ENCODE results near the gene PARN.
A peak's percentile ranks its signal among the peaks of the same experiment; 100 is the strongest.
"Not testable (repeated sequence)": the region's sequence is repeated elsewhere in the genome, so short reads cannot be mapped to it uniquely, and the experiment has no call there.

Gene PARN, protein sequence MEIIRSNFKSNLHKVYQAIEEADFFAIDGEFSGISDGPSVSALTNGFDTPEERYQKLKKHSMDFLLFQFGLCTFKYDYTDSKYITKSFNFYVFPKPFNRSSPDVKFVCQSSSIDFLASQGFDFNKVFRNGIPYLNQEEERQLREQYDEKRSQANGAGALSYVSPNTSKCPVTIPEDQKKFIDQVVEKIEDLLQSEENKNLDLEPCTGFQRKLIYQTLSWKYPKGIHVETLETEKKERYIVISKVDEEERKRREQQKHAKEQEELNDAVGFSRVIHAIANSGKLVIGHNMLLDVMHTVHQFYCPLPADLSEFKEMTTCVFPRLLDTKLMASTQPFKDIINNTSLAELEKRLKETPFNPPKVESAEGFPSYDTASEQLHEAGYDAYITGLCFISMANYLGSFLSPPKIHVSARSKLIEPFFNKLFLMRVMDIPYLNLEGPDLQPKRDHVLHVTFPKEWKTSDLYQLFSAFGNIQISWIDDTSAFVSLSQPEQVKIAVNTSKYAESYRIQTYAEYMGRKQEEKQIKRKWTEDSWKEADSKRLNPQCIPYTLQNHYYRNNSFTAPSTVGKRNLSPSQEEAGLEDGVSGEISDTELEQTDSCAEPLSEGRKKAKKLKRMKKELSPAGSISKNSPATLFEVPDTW

DNA sequence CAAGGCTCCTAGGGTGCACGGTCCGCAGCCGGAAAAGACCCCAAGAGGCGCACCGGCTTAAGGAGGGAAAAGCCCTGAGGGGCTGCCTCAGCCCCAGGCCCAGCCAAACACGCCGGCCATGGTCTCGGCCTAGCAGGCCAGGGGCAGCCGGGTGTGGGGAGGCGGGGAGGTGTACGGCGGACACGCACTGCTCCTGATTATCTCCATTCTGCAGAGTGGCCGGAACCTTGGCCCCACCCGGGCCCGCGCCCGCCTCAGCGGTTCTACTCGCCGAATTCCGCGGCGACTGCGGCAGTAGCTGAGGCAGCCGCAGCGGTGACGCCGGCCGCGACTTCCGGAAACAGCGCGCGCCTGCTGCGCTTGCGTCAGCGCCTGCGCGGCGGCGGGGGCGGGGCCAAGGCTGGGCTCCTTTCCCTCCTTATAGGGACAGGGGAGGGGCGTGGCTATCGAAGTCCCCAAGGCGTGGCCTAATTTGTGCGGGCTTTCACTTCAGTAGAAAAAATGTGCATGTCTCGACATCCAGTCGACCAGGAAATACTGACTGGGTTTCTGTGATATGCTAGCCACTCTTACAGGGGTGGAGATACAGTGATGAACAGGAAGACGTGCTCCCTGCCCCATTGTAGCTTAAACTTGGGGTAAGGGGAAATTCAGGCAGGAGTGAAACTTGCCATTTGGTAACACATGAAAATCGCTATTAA, at the start of gene PARN:
Gene PARN, minus strand, starts transcription at position 342 of the 701 bp plus-strand sequence. Its CDS starts 135 bp downstream, at position 207.
- DNase-seq (ENCODE audit: low read depth), result peak; percentile 87

DNA sequence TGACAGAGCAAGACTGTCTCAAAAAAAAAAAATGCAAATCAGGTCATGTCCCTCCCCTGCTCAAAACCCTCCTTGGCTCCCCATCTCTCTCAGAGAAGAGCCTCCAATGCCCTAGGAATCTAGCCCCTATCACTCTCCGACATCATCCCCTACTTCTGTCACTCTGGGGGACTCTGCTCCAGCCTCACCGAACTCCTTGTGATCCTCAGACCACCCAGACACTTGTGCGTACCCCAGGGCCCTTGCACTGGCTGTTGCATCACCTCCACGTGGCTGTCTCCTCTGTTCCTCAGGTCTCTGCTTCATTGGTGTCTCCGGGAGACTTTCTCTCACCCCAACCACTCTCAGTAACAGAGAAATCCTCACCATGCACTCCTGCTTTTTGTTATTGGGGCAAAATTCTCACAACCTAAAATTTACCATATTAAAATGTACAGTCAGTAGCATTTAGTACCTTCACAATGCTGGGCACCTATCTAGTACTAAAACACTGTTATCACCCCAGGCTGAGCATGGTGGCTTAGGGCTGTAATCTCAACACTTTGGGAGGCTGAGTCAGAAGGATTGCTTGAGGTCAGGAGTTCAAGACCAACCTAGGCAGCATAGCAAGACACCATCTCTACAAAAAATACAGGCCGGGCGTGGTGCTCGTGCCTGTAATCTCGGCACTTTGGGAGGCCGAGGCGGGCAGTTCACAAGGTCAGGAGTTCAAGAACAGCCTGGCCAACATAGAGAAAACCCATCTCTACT, 48.9 kb upstream of the PARN start:
- DNase-seq (ENCODE audit: low read depth), result no peak

DNA sequence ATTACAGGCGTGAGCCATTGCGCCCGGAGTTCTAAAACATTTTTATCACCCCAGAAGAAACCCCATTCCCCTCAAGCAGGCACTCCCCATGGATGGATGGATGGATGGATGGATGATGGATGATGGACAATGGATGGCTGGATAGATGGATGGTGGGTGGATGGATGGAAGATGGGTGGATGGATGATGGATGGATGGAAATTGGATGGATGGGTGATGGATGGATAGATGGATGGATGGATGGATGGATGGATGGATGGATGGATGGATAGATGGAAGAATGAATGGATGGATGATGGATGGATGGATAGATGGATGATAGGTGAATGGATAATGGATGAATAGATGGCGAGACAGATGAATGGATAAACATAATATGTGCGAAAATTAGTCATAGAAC, 47.6 kb upstream of the PARN start:
- no peak for DNase-seq (ENCODE audit: low read depth)

DNA sequence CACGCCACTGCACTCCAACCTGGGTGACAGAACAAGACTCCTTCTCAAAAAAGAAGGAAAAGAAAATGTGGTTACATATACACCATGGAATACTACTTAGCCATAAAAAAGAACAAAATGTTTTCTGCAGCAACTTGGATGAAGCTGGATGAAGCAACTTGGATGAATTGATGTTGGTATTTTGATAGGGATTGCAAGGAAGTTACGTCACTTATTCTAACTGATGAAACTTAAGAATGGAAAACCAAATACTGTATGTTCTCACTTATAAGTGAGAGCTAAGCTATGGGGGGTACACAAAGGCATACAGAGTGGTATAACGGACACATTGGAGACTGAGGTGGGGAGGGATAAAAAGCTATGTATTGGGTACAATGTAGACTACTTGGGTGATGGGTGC, 46.6 kb upstream of the PARN start:
- DNase-seq (ENCODE audit: low read depth), result no peak

DNA sequence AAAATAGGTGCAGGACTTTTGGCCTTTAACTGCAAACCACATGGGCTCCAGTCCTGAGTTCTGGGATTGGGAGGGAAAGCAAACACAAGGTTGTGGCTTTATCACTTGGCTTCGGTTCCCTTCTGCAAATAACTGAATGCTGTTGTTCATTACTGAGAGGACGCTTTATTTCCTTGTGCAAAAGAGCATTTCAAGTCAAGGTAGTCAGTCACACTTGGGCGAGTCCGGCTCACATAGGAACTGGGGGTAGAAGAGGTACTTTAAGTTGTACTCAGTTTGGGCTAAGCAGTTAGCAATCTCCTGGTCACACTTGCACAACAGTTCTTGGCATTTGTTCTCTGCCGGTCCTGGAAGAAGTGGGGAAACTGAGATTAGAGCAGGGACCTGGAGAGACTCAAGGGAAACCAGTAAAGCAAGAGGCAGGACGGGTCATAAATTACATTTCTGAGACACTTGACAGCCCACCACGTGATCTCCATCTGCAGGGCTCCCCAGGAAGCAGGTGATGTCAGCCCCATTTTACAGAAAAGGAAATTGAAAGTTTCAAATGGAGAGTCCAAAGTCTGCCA, 42.4 kb upstream of the PARN start:
- DNase-seq (ENCODE audit: low read depth), result no peak

DNA sequence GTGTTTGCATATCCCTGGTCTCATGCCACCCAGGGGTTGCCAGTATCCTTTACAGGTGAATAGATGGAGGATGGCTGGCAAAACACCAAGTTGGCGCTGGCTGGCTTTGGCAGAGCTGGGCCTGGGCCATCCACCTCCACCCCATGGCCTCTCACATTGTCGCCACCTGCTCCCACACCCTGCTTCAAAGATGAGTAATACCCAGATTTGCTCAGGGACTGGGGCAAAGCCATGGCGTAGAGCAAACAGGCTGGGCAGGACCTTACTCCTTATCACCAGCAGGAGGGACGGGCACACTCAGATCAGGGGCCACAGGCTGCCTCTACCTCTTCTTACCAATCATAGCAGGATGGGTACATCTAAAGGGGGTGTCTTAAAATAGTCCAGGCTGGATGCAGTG, 39.7 kb upstream of the PARN start:
- no peak for DNase-seq (ENCODE audit: low read depth)

DNA sequence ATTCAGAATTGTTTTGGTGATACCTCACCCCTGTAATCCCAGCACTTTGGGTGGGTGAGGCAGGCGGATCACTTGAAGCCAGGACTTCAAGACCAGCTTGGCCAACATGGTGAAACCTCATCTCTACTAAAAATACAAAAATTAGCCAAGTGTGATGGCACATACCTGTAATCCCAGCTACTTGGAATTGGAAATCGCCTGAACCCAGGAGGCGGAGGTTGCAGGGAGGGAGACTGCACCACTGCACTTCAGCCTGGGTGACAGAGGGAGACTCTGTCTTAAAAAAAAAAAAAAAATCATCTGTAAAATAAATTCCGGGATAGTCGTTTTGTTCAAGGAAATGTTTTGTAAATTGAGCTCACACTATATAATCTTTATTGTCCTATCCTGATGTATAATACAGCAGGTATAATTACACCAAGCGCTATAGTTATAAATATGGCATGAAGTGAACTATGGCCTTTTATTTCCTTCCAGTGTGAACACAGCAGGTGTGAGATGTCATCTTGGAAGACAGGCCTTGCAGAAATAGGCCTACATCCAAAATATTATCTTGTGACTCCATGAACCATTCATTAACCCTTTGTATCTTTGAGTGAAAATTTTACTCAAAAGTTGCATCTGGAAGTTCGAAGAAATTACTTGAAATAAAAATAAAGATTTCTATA, 38.6 kb upstream of the PARN start:
- DNase-seq (ENCODE audit: low read depth), result no peak

DNA sequence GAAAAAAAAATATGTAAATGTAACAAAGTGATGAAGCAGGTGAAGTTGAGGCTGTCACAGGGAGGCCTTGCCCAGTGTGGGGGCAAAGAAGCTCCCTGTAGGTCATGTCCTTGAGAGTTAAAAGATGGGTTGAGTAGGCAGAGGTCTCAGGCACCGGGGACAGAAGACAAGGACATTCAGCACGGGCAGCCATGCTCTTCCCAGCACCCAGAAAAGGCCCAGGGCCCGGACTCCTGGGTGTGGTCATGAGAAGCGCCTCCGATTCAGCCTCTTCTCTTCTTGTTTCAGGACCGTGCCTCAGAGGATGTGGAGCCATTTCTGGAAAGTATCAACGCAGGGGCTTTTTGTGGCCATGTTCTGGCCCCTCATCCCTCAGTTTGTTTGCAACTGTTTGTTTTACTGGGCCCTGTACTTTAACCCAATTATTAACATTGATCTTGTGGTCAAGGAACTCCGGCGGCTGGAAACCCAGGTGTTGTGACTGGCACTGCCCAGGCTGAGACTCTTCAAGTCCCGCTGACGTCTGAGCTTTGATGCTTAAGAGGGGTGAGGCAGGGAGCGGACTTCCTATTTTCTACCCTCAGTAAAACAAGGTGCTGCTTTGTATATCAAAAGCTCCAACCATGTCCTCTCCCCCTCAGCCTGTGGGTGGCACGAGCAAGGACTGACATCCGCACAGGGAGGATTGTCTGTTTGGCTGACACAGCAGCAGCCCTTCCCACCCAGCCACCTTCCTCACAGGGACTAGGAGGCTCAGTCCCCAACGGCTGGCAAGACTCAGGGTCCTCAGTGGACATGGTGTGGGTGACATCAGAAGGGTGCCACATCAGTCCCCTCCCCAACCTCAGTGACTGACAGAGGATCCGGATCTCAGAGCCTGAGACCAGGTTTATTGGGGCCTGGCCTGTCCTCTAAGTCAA, 37.5 kb upstream of the PARN start:
- DNase-seq (ENCODE audit: low read depth), result no peak

DNA sequence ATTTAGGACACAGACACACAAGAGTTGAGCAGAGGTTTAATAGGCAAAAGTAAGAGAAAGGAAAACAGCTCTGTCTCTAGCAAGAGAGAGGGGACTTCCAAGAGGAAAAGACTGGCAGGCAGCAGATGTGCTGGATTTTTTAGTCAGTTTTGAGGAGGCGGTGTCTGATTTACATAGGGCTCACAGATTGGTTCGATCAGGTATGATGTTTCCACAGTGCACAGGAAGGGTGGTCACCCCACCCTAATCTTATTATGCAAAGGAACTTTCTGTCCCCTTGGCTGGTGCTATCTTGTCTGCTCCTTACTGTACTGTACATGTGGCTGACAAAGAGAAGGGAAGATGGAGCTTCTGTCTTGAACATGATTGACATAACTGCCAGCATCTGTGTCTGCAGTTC, 28.0 kb upstream of the PARN start:
- no peak for DNase-seq (ENCODE audit: low read depth)

DNA sequence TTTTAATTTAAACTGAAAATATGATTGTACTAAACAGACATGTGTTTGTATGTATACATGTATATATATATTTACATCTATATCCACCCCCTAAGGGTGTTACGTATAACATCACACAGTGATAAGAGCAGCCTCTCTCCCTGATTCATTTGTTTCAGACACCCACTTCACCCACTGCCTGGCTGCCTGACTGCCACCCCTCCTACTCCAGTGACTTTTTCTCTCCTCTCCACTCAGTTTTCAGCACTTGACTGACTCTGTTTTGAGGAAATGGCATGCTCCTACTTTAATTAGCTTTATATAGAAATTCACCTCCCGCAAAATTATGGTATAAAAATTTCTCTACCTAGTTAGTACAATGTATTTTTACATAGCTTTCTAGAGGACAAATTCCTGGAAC, 22.7 kb upstream of the PARN start:
- no peak for DNase-seq (ENCODE audit: low read depth)

DNA sequence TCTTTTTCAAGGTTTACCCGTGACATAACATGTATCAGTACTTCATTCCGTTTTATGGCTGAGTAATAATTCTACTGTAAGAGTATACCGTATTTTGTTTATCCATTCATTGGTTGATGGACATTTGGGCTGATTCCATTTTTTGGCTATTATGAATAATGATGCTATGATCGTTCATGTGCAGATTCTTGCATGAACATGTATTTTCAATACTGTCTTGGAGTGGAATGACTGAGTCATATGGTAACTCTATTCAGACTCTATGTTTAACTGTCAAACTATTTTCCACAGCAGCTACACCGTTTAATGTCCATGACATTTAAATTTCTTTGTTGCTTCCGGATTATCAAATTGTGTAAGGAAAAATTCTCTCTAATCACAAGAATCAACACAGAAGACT, 20.6 kb upstream of the PARN start:
- DNase-seq (ENCODE audit: low read depth), result no peak

DNA sequence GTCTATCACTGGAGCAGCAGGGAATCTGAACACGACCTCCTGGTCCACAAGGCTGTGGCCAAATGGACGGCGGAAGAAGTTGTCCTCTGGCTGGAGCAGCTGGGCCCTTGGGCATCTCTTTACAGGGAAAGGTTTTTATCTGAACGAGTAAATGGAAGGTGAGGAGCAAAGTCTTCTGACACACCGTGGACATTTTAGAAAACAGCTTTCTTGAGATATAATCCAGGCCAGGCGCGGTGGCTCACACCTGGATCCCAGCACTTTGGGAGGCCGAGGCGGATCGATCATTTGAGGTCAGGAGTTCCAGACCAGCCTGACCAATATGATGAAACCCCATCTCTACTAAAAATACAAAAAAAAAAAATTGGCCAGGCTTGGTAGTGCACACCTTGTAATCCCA, 19.8 kb upstream of the PARN start:
- DNase-seq (ENCODE audit: low read depth), result no peak

DNA sequence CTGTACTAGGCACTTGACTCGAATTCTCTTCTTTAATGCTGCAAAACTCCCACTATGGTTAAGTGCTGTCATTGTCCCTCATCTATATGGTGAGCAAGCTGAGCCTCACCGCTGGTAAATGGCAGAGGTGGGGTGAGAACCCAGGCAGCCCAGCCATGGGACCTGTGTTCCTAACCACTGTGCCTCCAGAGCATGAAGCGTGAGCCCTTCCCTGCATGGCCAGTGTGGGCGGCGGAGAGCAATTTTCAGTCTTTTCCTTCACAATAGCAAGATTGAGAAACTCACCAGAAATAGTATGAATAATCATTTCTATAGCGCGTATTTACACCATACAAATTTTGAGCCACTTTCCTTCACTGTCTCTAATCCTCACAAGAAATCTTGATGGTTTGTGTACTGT, 11.9 kb upstream of the PARN start:
- no peak for DNase-seq (ENCODE audit: low read depth)

DNA sequence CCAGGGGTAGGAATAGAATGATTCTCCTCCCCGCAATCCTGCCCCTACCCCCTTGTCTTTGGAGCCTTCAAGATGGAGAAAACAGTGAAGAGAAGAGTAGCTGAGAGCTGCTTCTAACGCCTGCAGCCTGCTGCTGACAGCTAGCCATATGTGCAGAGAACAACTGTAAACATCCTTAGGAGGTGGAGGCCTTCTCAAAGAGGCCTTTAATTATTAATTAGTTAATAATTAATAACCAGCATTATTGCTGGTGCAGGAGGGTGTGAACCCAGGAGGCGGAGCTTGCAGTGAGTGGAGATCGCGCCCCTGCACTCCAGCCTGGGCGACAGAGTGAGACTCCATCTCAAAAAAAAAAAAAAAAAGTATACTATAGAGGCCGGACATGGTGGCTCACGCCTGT, 11.1 kb upstream of the PARN start:
- no peak for DNase-seq (ENCODE audit: low read depth)

DNA sequence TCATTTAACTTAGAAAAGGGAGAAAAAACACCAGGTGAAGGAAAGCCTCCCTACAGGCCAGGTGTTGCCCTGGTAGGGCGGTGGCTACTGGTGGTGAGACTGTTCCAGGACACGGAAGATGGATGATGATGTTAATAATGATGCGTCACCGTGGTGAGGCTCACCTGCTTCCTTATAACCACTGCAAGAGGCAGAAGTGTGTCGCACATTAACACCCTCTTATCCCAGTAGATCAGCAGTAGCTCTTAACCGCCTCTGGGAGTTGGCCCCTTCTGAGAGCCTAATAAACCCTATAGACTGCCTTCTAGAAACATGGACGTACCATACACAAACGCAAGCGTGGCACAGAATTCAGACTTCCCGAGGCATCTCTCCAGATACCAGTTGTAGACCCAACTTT, 10.5 kb upstream of the PARN start:
- DNase-seq (ENCODE audit: low read depth), result no peak

DNA sequence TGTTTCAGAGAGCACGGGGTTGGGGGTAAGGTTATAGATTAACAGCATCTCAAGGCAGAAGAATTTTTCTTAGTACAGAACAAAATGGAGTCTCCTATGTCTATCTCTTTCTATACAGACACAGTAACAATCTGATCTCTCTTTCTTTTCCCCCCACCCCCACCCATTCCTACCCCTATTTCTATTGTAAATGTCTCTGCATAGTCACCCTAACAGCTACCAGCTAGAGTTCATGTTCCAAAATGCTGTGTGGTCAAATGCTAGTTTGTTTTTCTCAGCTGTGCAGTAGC, 6.8 kb upstream of the PARN start:
- not testable (repeated sequence) for DNase-seq (ENCODE audit: low read depth)

DNA sequence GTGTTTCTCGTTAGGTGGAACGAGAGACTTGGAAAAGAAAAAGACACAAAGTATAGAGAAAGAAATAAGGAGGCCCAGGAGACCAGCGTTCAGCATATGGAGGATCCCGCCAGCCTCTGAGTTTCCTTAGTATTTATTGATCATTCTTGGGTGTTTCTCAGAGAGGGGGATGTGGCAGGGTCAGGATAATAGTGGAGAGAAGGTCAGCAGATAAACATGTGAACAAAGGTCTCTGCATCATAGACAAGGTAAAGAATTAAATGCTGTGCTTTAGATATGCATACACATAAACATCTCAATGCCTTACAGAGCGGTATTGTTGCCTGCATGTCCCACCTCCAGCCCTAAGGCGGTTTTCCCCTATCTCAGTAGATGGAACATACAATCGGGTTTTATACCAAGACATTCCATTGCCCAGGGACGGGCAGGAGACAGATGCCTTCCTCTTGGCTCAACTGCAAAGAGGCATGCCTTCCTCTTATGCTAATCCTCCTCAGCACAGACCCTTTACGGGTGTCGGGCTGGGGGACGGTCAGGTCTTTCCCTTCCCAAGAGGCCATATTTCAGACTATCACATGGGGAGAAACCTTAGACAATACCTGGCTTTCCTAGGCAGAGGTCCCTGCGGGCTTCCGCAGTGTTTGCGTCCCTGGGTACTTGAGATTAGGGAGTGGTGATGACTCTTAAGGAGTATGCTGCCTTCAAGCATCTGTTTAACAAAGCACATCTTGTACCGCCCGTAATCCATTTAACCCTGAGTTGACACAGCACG, 6.3 kb upstream of the PARN start:
- DNase-seq (ENCODE audit: low read depth), result not testable (repeated sequence)

DNA sequence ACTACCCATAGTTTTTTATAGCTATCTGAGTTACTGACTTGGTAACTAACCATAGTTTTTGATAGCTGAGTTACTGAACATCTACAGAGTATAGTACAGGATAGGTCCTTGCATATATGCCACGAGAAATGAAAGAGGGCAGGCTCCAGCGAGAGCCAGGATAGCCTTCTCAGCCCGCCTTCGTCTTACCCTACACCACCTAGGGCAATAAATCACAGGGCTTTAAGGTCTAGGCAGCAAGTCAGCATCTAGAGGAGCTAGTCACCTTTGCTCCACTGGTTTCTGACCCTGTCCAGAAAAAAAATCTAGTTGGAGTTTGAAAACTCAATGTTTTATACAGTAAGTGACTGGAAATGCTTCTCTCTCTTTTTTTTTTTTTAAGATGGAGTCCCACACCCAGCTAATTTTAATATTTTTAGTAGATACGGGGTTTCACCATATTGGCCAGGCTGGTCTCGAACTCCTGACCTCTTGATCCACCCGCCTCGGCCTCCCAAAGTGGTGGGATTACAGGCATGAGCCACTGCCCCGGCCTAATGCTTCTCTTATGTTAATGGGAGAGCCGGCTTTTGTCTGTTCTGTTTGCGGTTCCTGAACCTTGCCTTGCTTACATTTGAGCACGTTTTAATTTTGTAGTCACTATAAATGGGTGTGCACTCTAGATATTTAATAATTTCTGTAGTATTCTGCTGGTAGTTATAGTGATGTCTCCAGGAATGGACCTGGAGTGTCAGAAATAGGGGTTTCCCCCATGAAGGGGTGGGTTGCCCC, 5.5 kb upstream of the PARN start:
- no peak for DNase-seq (ENCODE audit: low read depth)

DNA sequence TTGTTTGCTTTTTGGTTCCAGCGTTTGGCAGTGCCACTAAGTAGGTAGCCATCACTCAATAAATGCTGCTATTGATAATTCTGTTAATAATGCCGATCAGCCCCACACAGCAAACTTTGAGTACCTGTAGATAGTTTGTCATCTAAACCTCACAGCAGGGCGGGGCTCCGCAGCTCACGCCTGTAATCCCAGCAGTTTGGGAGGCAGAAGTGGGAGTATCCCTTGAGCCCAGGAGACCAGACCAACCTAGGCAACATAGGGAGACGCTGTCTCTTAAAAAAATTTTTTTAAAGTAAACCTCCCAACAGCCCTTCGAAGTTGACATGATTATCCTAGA, 4.3 kb upstream of the PARN start:
- DNase-seq (ENCODE audit: low read depth), result no peak

Measured in non-pigmented ciliary epithelial cell (primary cell).